SU-DHL-6 (cell line): ENCODE results near the gene MSL3B.

ENCODE experiments used
- H2AFZ ChIP-seq: fragments of 200-600 bp; sonication (generic); 2 replicates; pipeline ENCODE4 v1.6.1; 2014; ENCODE audit warnings: low read depth, mild to moderate bottlenecking, moderate library complexity, mixed read lengths, antibody characterized with exemption, low read length; ENCODE audit not compliant: severe bottlenecking
- H3F3A ChIP-seq: fragments of 200-600 bp; shearing (Covaris generic); 2 replicates; pipeline ENCODE4 v1.6.0; 2016; ENCODE audit warnings: antibody characterized with exemption, mild to moderate bottlenecking; ENCODE audit not compliant: insufficient read depth
- H3K27ac ChIP-seq: fragments of 200-600 bp; sonication (generic); 2 replicates; pipeline ENCODE4 v1.5.1; 2016; ENCODE audit warnings: low read depth, mild to moderate bottlenecking, low read length, moderate library complexity, mixed read lengths
- H3K27me3 ChIP-seq: fragments of 200-600 bp; sonication (generic), shearing (Covaris generic); 2 replicates; pipeline ENCODE4 v1.6.0; 2014; ENCODE audit warnings: mild to moderate bottlenecking, low read length
- H3K36me3 ChIP-seq: fragments of 200-600 bp; sonication (generic); 2 replicates; pipeline ENCODE4 v1.6.1; 2014; ENCODE audit warnings: mild to moderate bottlenecking, low read length, mixed read lengths
- H3K4me2 ChIP-seq: fragments of 300-600, 200-600 bp; shearing (Covaris generic), sonication (generic); 2 replicates; pipeline ENCODE4 v1.6.0; 2014; ENCODE audit warnings: low read length, low read depth, mild to moderate bottlenecking; ENCODE audit not compliant: poor library complexity, severe bottlenecking
- H3K4me3 ChIP-seq: fragments of 200-600 bp; sonication (generic); 2 replicates; pipeline ENCODE4 v1.5.1; 2014; ENCODE audit warnings: antibody characterized with exemption, low read length, mild to moderate bottlenecking, mixed read lengths; ENCODE audit not compliant: insufficient read depth, poor library complexity, severe bottlenecking
- H3K79me2 ChIP-seq: fragments of 200-600 bp; sonication (generic); 2 replicates; pipeline ENCODE4 v1.6.1; 2014; ENCODE audit warnings: mild to moderate bottlenecking, low read length, moderate library complexity; ENCODE audit not compliant: insufficient read depth
- H3K9ac ChIP-seq: fragments of 200-600 bp; sonication (generic); 2 replicates; pipeline ENCODE4 v1.7.0; 2014; ENCODE audit warnings: mild to moderate bottlenecking, low read length
- H3K9me2 ChIP-seq: fragments of 200-600 bp; sonication (generic); replicated peaks from 2 replicates; pipeline ENCODE4 v1.6.1; 2014; ENCODE audit warnings: low read length; ENCODE audit not compliant: insufficient read depth
- H3K9me3 ChIP-seq: fragments of 200-600 bp; sonication (generic); 2 replicates; pipeline ENCODE4 v1.6.1; 2014; ENCODE audit warnings: low read length, mixed read lengths; ENCODE audit not compliant: insufficient read depth
- H4K20me1 ChIP-seq: fragments of 200-600 bp; sonication (generic); 2 replicates; pipeline ENCODE4 v1.6.1; 2014; ENCODE audit warnings: low read depth, mild to moderate bottlenecking, antibody characterized with exemption, low read length, moderate library complexity, mixed read lengths
- EZH2phosphoT487 ChIP-seq: fragments of 200-600 bp; sonication (generic), shearing (Covaris generic); conservative IDR thresholded peaks from 2 replicates; pipeline ENCODE4 v1.6.1; 2018; ENCODE audit warnings: mild to moderate bottlenecking, antibody characterized with exemption, low read length, moderate library complexity, mixed read lengths
- TF ChIP-seq, protein P1 (sequence below): fragments of 200-600 bp; sonication (generic); IDR thresholded peaks from one replicate; pipeline ENCODE4 v1.5.1; 2017; ENCODE audit warnings: antibody characterized with exemption, mild to moderate bottlenecking, low read length, moderate library complexity; ENCODE audit not compliant: insufficient read depth, poor library complexity, severe bottlenecking

The MSL3B gene

DNA sequence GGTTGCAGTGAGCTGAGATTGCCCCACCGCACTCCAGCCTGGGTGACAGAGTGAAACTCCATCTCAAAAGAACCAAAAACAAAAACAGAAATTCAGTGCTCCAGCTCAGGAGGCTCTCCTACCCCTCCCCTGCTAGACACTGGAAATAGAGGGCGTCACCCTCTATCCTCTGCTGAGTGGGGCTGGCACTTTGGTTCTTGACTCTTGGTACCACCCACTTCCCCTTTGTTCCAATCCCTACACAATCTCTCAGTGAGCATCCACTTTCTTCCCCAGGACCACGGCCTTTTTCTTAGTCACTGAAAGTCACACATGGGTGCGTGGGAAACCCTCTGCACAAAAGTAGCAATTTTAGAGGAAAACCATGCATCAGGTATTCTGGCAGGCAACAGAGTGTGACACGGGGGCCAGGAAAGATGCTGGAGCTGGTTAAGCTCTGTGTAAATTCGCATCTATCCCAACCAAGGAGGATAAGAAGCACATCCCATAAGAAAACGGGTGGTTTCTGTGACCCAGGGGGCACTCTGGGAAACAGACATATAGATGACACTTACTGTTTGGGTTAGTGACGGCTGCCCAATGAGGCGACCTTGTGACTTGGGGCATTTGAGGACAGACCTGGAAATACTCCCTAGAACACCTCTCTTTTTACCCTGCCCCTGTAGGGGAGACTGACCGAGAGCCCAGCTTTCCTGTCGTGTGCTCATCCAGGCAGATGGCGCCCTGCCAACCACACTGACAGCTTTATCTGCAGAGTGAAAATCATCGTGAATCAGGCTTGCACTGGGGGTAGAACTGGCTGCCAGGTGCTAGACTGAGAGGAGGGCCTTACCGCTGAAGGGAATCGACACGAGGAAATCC lies 21.6 kb downstream of the MSL3B start:
- H3K4me2 ChIP-seq, result no peak overlapping the region
- TF ChIP-seq, protein P1, sequence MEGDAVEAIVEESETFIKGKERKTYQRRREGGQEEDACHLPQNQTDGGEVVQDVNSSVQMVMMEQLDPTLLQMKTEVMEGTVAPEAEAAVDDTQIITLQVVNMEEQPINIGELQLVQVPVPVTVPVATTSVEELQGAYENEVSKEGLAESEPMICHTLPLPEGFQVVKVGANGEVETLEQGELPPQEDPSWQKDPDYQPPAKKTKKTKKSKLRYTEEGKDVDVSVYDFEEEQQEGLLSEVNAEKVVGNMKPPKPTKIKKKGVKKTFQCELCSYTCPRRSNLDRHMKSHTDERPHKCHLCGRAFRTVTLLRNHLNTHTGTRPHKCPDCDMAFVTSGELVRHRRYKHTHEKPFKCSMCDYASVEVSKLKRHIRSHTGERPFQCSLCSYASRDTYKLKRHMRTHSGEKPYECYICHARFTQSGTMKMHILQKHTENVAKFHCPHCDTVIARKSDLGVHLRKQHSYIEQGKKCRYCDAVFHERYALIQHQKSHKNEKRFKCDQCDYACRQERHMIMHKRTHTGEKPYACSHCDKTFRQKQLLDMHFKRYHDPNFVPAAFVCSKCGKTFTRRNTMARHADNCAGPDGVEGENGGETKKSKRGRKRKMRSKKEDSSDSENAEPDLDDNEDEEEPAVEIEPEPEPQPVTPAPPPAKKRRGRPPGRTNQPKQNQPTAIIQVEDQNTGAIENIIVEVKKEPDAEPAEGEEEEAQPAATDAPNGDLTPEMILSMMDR, result no peak
- no peak for TF ChIP-seq EZH2phosphoT487
- H3K4me3 ChIP-seq, result no peak overlapping the region

DNA sequence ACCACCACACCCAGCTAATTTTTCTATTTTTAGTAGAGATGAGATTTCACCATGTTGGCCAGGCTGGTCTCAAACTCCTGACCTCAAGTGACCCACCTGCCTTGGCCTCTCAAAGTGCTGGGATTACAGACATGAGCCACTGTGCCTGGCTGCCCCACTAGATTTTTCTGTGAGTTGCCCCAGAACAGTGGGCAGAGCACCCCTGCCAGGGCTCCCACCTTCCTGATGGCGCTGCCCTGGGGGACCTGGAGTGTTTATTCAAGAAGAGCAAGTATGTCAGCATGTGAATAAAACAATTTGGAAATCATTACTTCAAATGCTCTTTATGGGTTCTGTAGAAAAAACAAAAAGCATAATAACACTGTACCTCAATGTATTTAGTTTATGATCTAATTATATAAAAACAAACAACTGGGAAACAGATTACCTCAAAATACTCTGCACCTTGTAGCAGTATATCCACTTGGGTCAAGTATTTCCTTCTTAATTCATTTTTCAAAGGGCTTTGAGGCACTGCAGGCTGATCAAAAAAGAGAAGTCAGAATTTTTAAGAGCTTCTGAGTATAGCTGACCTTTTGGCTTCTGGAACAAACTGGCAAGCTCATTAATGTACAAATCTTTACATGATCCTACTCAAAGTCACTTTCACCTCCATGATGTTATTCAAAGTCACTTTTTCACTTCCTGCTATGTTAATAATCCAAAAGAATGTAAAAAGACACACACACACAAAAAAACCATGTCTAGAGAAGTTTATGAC lies 22.7 kb downstream of the MSL3B start:
- peaks cover 83% of the 10 kb centered on the region for H3K79me2 ChIP-seq
- peaks cover 5% of the 10 kb centered on the region for H3F3A ChIP-seq
- no peak for TF ChIP-seq EZH2phosphoT487
- TF ChIP-seq, protein P1, result no peak
- H3K9me2 ChIP-seq, result no peaks in the 10 kb centered on the region
- no peak overlapping the region for H3K4me3 ChIP-seq
- H3K36me3 ChIP-seq, result peaks cover 56% of the 10 kb centered on the region
- no peak overlapping the region for H3K4me2 ChIP-seq
- H3K27me3 ChIP-seq, result no peaks in the 10 kb centered on the region
- no peaks in the 10 kb centered on the region for H3K9me3 ChIP-seq
- no peak overlapping the region for H3K27ac ChIP-seq
- 0 out of 2 replicates have a peak, but pooled peaks cover 5% of the 10 kb centered on the region for H4K20me1 ChIP-seq
- H2AFZ ChIP-seq, result no peak overlapping the region
- H3K9ac ChIP-seq, result no peak overlapping the region

More for the DNA sequence above, 21.6 kb downstream of the MSL3B start:
- H3K9me2 ChIP-seq, result no peaks in the 10 kb centered on the region
- peaks cover 5% of the 10 kb centered on the region for H3F3A ChIP-seq
- no peaks in the 10 kb centered on the region for H3K9me3 ChIP-seq
- no peaks in the 10 kb centered on the region for H3K27me3 ChIP-seq
- no peak overlapping the region for H2AFZ ChIP-seq
- H3K27ac ChIP-seq, result no peak overlapping the region
- no peak overlapping the region for H3K9ac ChIP-seq
- H3K36me3 ChIP-seq, result peaks cover 57% of the 10 kb centered on the region
- H4K20me1 ChIP-seq, result peaks cover 10% of the 10 kb centered on the region; the same call in 1 of the 2 replicates
- H3K79me2 ChIP-seq, result peaks cover 81% of the 10 kb centered on the region

DNA sequence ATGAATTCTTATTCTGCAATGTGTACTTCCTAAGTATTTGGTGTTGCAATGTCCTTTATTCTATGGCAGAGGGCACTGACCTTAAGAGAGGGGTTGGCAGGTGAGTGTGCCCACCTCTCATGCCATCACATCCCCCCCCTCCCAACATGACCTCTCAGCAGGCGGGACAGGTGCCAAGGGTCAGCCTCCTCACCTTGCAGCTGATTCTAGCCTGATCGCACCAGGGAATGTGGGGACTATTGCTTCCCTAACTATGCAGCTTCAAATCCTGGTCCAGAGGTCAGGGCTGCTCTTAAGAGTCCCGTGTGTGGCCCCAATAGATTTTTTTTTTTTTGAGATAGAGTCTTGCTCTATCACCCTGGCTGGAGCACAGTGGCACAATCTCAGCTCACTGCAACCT lies 23.4 kb downstream of the MSL3B start:
- Histone ChIP-seq H3K36me3 (peaks cover 56% of the 10 kb centered on the region), H3K27me3 (no peaks in the 10 kb centered on the region), H3K9me3 (no peaks in the 10 kb centered on the region), H3K9me2 (no peaks in the 10 kb centered on the region), H3K4me2 (no peak overlapping the region), H3K27ac (no peak overlapping the region), H3K4me3 (no peak overlapping the region), H3K79me2 (peaks cover 83% of the 10 kb centered on the region), H2AFZ (no peak overlapping the region), H3K9ac (no peak overlapping the region), H3F3A (peaks cover 5% of the 10 kb centered on the region), H4K20me1 (0 out of 2 replicates have a peak, but pooled peaks cover 4% of the 10 kb centered on the region)
- no peak for TF ChIP-seq EZH2phosphoT487
- TF ChIP-seq, protein P1, result no peak
